Measurements from ENCODE around the gene TMEM191C.

DNA sequence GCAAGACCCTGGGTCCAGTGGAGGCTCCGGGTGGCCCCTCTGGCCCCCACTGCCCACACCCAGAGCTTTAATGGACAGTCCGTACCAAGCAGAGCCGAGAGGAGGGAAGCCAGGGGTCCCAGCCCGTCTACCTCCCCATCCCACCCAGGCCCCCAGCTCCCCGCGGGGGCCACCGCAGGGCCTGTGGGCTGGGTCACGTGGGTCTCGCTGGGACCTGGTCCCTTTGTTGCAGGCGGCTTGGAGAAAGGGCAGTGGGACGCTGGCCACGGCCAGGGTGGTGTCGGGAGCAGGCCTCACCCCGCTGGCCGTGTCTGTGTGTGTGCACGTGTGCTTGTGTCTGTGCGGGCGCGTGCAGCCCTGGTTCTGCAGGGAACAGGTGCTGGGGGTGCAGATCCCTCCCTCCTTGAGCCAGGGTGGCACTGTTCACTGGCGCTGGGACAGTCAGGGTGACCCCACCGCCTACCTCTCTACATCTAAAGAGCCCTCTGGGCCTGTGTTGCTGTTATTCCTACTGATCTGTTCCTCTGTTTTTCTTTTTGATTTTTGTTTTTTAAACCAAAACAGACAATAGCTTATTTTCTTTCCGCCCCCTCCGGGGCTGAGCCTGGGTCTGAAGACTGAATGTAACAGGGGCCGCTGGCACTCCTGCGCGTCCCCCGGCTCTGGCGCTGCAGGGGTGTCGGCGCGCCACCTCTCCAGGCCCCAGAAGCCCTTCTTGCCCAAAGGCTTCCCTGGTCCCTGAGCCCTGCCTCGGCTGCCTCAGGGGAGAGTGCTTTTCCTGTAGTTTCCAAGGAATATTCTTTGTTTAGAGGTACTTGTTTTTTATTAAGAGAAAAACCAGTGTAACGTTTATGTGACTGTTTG, 20.1 kb upstream of the TMEM191C start:
- no peak for TF ChIP-seq TAF1 (IDR thresholded peaks at IDR 0.05; ENCODE audit: low read depth, low read length)
- TF ChIP-seq POLR2A (IDR thresholded peaks at IDR 0.05; ENCODE audit: low read depth, low read length), result no peak
- TF ChIP-seq POU2F2 (IDR thresholded peaks at IDR 0.05; ENCODE audit: low read depth, low read length), result no peak
- TF ChIP-seq POLR2AphosphoS5 (IDR thresholded peaks at IDR 0.05; ENCODE audit: low read depth, low read length), result no peak
- no peak for TF ChIP-seq SPI1 (IDR thresholded peaks at IDR 0.05; ENCODE audit: low read depth, low read length)

All from GM12891 (cell line).